ENCODE data around the gene CRACR2A. TPM values are rescaled to one million over a fixed set of nuclear protein-coding genes. Genes with fewer than 3 reads are reported as not detected.

CRACR2A gene
- total and polyA plus RNA-seq, 4 donors, result 1.4 to 10.2 (median 5.5) TPM

DNA sequence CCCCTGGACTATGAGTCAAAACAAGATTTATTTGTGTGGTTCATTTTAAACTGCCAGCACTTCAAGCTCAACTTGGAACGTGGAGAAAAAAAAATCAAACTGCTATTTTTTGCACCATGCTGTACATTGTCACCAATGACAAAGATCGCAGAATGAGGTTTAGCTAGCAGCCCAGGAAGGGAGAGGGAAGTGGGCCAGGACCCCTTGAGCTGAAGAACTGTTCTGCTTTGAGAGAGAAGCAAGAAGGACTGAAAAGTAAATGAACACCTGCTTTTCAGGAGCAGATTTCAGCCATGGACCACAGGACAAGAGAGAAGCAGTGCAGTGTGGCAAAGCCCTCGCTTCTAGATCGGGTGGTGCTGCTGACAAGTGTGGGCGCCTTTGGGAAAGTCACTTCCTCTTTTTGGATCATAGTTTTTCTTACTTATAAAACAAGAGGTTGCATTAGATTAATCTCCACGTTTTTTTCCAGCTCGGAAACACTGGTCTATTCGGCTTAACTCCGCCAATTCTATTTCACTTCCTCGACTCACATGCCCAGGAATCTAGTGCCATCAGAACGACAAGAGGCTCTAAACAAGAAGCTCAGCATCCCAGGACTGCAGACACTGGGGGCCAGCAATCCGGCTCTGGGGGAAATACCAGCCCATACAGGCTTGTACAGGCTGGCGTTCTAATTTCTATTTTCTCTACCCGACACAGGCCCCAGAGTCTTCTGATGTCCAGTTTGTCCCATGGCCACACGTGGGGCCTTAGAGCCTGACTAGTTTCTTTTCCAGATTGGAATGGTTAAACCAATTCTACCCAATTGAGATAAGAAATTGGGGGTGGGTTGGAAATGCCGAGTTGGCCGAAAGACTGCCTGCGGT lies 129.9 kb downstream of the CRACR2A start:
- no peak for ATAC-seq (ENCODE audit: insufficient read depth, low FRiP score)

DNA sequence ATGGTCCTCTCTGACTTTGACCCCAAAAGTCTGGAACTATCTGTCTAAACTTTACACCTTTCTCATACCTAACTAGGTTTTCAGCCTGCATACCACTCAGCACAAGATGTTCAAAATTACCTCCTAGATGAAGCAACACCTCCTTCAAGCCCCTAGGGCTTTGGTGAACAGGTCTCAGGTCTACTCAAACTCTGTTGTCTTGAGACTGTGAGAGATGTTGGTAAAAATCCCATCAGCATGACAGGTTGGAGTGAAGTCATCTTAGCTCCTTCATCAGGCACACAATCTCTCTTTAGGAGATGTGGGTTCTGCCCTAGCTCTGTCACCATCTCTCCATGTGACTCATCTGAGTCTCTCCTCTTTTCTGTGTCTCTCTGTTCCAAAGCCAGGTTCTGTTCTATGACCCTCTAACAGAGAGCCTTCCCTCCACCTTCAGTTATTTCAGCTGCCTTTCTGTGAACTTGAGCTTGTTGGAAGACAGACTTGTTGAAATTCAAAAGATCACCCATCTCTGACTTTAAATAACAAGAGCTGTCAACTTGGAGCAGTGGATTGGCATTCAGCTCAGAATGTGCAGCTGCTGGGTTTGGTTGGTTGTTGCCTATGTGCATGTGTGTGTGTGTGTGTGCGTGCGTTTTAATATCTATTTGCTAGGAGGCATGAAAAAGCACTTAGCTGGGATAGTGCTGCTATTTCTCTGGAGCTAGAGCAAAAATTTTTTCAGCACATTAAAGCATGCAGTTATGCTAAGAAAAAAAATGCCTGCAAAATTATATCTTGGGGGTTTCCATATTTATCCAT lies 130.7 kb downstream of the CRACR2A start:
- peaks cover 0 to 2% (median 0%) of the 10 kb centered on the region in 5 donors for H3K4me1 ChIP-seq (ENCODE audit: control insufficient read depth in 5 of 5, insufficient read depth in 5 of 5, low read length in 5 of 5)
- H3K4me3 ChIP-seq, result no peak overlapping the region
- no peak overlapping the region for H3K9ac ChIP-seq (ENCODE audit: insufficient read depth in 1 of 2, low read length in 2 of 2)
- no peak for ATAC-seq (ENCODE audit: insufficient read depth, low FRiP score)
- 84% methylated on average over 2 of the region's 2 CpGs for WGBS, 2 donors
- peaks cover 0 to 3% (median 0%) of the 10 kb centered on the region in 4 donors for H3K36me3 ChIP-seq (ENCODE audit: control insufficient read depth in 4 of 4, insufficient read depth in 4 of 4, low read length in 4 of 4)
- H3K9me3 ChIP-seq (ENCODE audit: control insufficient read depth in 4 of 4, insufficient read depth in 3 of 4, low read length in 3 of 4), result no peaks in the 10 kb centered on the region
- TF ChIP-seq, protein P1, sequence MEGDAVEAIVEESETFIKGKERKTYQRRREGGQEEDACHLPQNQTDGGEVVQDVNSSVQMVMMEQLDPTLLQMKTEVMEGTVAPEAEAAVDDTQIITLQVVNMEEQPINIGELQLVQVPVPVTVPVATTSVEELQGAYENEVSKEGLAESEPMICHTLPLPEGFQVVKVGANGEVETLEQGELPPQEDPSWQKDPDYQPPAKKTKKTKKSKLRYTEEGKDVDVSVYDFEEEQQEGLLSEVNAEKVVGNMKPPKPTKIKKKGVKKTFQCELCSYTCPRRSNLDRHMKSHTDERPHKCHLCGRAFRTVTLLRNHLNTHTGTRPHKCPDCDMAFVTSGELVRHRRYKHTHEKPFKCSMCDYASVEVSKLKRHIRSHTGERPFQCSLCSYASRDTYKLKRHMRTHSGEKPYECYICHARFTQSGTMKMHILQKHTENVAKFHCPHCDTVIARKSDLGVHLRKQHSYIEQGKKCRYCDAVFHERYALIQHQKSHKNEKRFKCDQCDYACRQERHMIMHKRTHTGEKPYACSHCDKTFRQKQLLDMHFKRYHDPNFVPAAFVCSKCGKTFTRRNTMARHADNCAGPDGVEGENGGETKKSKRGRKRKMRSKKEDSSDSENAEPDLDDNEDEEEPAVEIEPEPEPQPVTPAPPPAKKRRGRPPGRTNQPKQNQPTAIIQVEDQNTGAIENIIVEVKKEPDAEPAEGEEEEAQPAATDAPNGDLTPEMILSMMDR (IDR thresholded peaks at IDR 0.05; ENCODE audit: control extremely low read depth, extremely low read depth), result no peak
- no peak overlapping the region for H3K27ac ChIP-seq (ENCODE audit: low read depth in 1 of 2, low read length in 1 of 2)
- DNase-seq, result peak in 2 of 3 donors; percentile 42 to 58
- H3K27me3 ChIP-seq (ENCODE audit: control insufficient read depth in 3 of 3, insufficient read depth in 3 of 3, low read length in 2 of 3), result no peaks in the 10 kb centered on the region

More for the DNA sequence above, 129.9 kb downstream of the CRACR2A start:
- H3K4me1 ChIP-seq (ENCODE audit: control insufficient read depth in 5 of 5, insufficient read depth in 5 of 5, low read length in 5 of 5), result peaks cover 0 to 2% (median 0%) of the 10 kb centered on the region in 5 donors
- no peak overlapping the region for H3K27ac ChIP-seq (ENCODE audit: low read depth in 1 of 2, low read length in 1 of 2)
- no peak overlapping the region for H3K4me3 ChIP-seq
- no peaks in the 10 kb centered on the region for H3K9me3 ChIP-seq (ENCODE audit: control insufficient read depth in 4 of 4, insufficient read depth in 3 of 4, low read length in 3 of 4)
- no peaks in the 10 kb centered on the region for H3K27me3 ChIP-seq (ENCODE audit: control insufficient read depth in 3 of 3, insufficient read depth in 3 of 3, low read length in 2 of 3)
- H3K9ac ChIP-seq (ENCODE audit: insufficient read depth in 1 of 2, low read length in 2 of 2), result no peak overlapping the region
- DNase-seq, result no peak
- WGBS, 2 donors, result 60 to 73% methylated on average over 18 of the region's 18 CpGs
- peaks cover 0 to 1% (median 0%) of the 10 kb centered on the region in 4 donors for H3K36me3 ChIP-seq (ENCODE audit: control insufficient read depth in 4 of 4, insufficient read depth in 4 of 4, low read length in 4 of 4)
- TF ChIP-seq, protein P1 (IDR thresholded peaks at IDR 0.05; ENCODE audit: control extremely low read depth, extremely low read depth), result no peak

DNA sequence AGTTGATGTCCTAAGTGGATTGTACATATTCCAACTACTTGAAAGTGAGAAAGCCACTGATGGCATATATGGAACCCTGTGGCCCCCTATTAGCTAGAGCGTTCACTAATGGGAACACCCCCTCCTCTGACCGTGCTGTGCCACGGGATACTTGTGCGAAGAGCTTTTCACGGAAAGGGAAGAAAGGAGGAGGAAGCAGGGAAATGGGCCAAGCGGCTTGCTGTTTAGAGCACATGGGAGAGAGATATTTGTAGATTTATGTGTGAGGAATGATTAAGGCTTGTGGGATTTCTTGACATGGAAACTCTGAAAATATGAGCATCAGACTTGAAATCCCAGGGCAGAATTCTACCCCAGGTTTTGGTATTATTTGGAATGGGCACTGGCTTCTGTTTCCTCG lies 132.1 kb downstream of the CRACR2A start:
- DNase-seq, result no peak
- no peaks in the 10 kb centered on the region for H3K9me3 ChIP-seq (ENCODE audit: control insufficient read depth in 4 of 4, insufficient read depth in 3 of 4, low read length in 3 of 4)
- H3K9ac ChIP-seq (ENCODE audit: insufficient read depth in 1 of 2, low read length in 2 of 2), result no peak overlapping the region
- no peak overlapping the region for H3K4me3 ChIP-seq
- H3K36me3 ChIP-seq (ENCODE audit: control insufficient read depth in 4 of 4, insufficient read depth in 4 of 4, low read length in 4 of 4), result peaks cover 0 to 2% (median 0%) of the 10 kb centered on the region in 4 donors
- ATAC-seq (ENCODE audit: insufficient read depth, low FRiP score), result no peak
- no peaks in the 10 kb centered on the region for H3K27me3 ChIP-seq (ENCODE audit: control insufficient read depth in 3 of 3, insufficient read depth in 3 of 3, low read length in 2 of 3)
- no peak overlapping the region for H3K27ac ChIP-seq (ENCODE audit: low read depth in 1 of 2, low read length in 1 of 2)
- TF ChIP-seq, protein P1 (IDR thresholded peaks at IDR 0.05; ENCODE audit: control extremely low read depth, extremely low read depth), result no peak
- WGBS, 2 donors, result 92 to 95% methylated on average over 7 of the region's 7 CpGs
- H3K4me1 ChIP-seq (ENCODE audit: control insufficient read depth in 5 of 5, insufficient read depth in 5 of 5, low read length in 5 of 5), result peaks cover 0 to 2% (median 0%) of the 10 kb centered on the region in 5 donors
